Activated T-cell treated with anti-CD3 and anti-CD28 coated beads, Interleukin-2, amount 50 U/mL, for 4 hours (primary cell): ENCODE measurements around the gene CD248. TPM values are rescaled to one million over a fixed set of nuclear protein-coding genes. Genes with fewer than 3 reads are reported as not detected.
"Not testable (repeated sequence)": the region's sequence is repeated elsewhere in the genome, so short reads cannot be mapped to it uniquely, and the experiment has no call there.

Experiments used
- ATAC-seq, 2 donors: fragments of 200-7000 bp; cut with Tn5 transposase; one replicate each; pipeline ENCODE4 v1.10.0; 2021
- DNase-seq: peaks from one replicate; pipeline ENCODE4 v3.0.0-alpha.2; 2020
- H3K27me3 Mint-ChIP-seq: one replicate; pipeline ENCODE4 v1.8.0; 2021; ENCODE audit warnings: low read depth, mixed read lengths
- H3K36me3 Mint-ChIP-seq: one replicate; pipeline ENCODE4 v1.8.0; 2022; ENCODE audit warnings: mixed read lengths; ENCODE audit not compliant: insufficient read depth
- H3K4me1 Mint-ChIP-seq: one replicate; pipeline ENCODE4 v1.8.0; 2021; ENCODE audit warnings: low read depth, mixed read lengths
- H3K4me3 Mint-ChIP-seq: one replicate; pipeline ENCODE4 v1.8.0; 2021; ENCODE audit warnings: mild to moderate bottlenecking, moderate library complexity, mixed read lengths
- H3K9me3 Mint-ChIP-seq: one replicate; pipeline ENCODE4 v1.8.0; 2021; ENCODE audit warnings: mixed read lengths
- total RNA-seq, 3 donors: library from RNA; stranded (reverse); gene quantifications; one replicate each; pipeline ENCODE4 v1.2.1, GENCODE V29; 2021

Gene CD248
- total RNA-seq, 3 donors from 2014 or later, result 0.65 to 1.5 (median 0.82) TPM

DNA sequence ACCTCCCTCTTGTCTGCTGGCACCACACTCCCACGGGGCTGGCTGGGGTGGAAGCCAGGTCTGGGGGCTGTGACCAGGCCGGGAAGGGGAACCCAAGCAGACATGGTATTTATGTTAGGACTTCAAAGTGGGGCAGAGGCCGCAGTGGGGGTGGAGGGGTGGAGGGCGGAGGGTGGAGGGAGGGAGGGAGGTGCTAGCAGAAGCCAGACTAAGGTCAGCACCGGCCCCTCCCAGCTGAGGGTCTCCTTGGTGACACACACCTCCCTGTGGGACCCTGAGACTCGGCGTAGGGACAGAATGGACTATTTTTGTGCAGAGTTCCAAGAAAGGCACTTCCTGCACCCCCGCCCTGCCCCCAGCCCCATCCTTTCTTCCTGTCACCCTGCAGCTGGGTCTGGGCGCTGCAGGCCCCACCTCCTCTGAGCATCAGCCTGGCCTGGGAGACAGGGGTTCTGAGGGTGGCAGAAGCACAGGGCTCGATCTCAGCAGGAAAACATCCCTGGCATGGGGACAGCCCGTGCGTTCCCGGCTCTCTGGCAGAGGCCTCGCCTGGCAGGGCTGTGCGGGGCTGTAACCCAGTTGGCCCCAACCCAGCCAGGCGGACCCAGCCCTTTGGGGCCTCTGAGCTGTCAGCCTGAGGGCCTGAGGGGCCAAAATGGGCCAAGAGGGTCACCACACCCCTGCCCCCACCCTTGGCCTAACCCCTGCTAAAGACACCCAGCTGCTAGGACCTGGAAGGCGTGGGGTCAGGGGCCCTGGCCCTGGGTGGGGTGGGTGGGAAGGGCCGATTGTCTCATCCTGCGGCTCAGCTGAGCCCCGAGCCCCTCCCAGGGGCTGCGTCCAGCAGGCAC is 9.6 kb upstream of the CD248 start:
- DNase-seq (no peak), ATAC-seq (peak; percentile 18 to 21)
- no peaks in the 10 kb centered on the region for H3K27me3 Mint-ChIP-seq
- peaks cover 28% of the 10 kb centered on the region for H3K4me1 Mint-ChIP-seq
- no peaks in the 10 kb centered on the region for H3K36me3 Mint-ChIP-seq
- H3K9me3 Mint-ChIP-seq, result no peaks in the 10 kb centered on the region
- H3K4me3 Mint-ChIP-seq, result no peak overlapping the region

- no peaks in the 10 kb centered on the region for H3K36me3 Mint-ChIP-seq
- no peaks in the 10 kb centered on the region for H3K9me3 Mint-ChIP-seq
- H3K27me3 Mint-ChIP-seq, result no peaks in the 10 kb centered on the region
- H3K4me3 Mint-ChIP-seq, result no peak overlapping the region
- DNase-seq, result no peak
- peaks cover 28% of the 10 kb centered on the region for H3K4me1 Mint-ChIP-seq
- no peak for ATAC-seq
Observed at GRCh38 chr11:66325263-66325671, 8.4 kb upstream of the CD248 start.

- H3K4me3 Mint-ChIP-seq, result no peak overlapping the region
- DNase-seq (no peak), ATAC-seq (no peak)
- no peaks in the 10 kb centered on the region for H3K9me3 Mint-ChIP-seq
- H3K4me1 Mint-ChIP-seq, result peaks cover 32% of the 10 kb centered on the region
- no peaks in the 10 kb centered on the region for H3K36me3 Mint-ChIP-seq
- no peaks in the 10 kb centered on the region for H3K27me3 Mint-ChIP-seq
Observed at GRCh38 chr11:66324664-66325063, 7.8 kb upstream of the CD248 start.

DNA sequence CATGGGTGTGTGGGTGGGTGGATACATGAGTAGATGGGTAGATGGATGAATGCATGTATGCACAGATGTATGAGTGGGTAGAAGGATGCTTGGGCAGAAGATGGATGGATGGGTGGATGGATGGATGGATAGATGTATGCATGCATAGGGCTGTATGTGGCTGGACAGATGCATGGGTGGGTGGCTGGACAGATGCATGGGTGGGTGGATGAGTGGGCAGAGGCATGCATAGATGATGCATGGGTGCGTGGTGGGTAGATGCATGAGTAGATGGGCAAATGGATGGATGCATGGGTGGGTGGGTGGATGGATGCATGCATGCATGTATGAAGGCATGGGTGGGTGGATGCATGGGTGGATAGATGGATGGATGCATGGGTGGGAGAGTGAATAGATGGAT is 6.8 kb upstream of the CD248 start:
- ATAC-seq (no peak), DNase-seq (no peak)
- H3K9me3 Mint-ChIP-seq, result no peaks in the 10 kb centered on the region
- no peaks in the 10 kb centered on the region for H3K36me3 Mint-ChIP-seq
- no peak overlapping the region for H3K4me3 Mint-ChIP-seq
- peaks cover under 1% of the 10 kb centered on the region for H3K27me3 Mint-ChIP-seq
- H3K4me1 Mint-ChIP-seq, result peaks cover 41% of the 10 kb centered on the region

DNA sequence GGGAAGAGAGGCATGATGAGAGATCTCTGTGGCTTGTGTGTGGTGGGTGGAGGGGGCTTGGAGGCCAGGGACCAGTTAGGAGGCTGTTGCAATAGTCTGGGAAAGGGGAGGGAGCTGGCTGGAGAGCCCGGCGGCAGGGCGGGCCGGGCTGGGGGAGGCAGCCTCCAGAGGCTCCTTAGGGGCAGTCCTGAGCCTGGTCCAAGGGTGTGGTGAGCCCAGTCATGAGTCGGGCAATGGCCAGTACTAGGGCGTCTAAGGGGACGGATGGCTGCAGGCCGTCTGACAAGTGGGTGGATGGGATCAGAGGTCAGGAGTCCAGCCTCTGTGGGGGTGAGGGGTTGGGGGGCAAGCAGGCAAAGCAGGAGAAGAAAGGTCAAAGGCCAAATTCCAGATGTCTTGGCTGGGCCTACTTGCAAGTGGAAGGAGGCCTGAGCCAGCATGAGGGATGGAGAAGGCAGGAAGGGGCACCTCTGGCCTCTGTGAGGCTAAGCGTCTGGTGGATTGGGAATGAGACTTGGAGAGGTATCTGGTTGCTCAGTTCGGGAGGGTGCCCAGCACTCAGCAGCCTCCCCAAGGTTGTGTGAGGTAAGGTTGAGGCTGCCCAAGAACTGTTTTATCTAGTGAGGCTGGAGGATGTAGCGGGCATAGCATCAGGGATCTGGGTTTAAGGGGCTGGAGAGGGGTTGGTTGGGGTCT is 6.0 kb upstream of the CD248 start:
- DNase-seq (no peak), ATAC-seq (no peak)
- peaks cover 41% of the 10 kb centered on the region for H3K4me1 Mint-ChIP-seq
- no peak overlapping the region for H3K4me3 Mint-ChIP-seq
- no peaks in the 10 kb centered on the region for H3K9me3 Mint-ChIP-seq
- H3K27me3 Mint-ChIP-seq, result peaks cover 2% of the 10 kb centered on the region
- no peaks in the 10 kb centered on the region for H3K36me3 Mint-ChIP-seq

GRCh38 chr11:66321606-66322005 is 4.8 kb upstream of the CD248 start:
- no peak for ATAC-seq
- H3K27me3 Mint-ChIP-seq, result peaks cover 2% of the 10 kb centered on the region
- H3K36me3 Mint-ChIP-seq, result no peaks in the 10 kb centered on the region
- no peak for DNase-seq
- H3K9me3 Mint-ChIP-seq, result no peaks in the 10 kb centered on the region
- H3K4me3 Mint-ChIP-seq, result no peak overlapping the region
- H3K4me1 Mint-ChIP-seq, result peaks cover 39% of the 10 kb centered on the region

DNA sequence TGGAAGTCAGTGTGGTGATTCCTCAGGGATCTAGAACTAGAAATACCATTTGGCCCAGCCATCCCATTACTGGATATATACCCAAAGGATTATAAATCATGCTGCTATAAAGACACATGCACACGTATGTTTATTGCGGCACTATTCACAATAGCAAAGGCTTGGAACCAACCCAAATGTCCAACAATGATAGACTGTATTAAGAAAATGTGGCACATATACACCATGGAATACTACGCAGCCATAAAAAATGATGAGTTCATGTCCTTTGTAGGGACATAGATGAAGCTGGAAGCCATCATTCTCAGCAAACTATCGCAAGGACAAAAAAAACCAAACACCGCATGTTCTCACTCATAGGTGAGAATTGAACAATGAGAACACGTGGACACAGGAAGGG is 3.9 kb upstream of the CD248 start:
- not testable (repeated sequence) for H3K4me3 Mint-ChIP-seq, H3K27me3 Mint-ChIP-seq
- H3K4me1 Mint-ChIP-seq, result peaks cover 37% of the 10 kb centered on the region

GRCh38 chr11:66320289-66320688 is 3.4 kb upstream of the CD248 start:
- H3K4me3 Mint-ChIP-seq, DNase-seq, H3K36me3 Mint-ChIP-seq, H3K27me3 Mint-ChIP-seq, ATAC-seq, H3K9me3 Mint-ChIP-seq: not testable (repeated sequence)
- H3K4me1 Mint-ChIP-seq, result peaks cover 39% of the 10 kb centered on the region

More for the DNA sequence above, 3.9 kb upstream of the CD248 start:
- H3K9me3 Mint-ChIP-seq, DNase-seq, ATAC-seq, H3K36me3 Mint-ChIP-seq: not testable (repeated sequence)

DNA sequence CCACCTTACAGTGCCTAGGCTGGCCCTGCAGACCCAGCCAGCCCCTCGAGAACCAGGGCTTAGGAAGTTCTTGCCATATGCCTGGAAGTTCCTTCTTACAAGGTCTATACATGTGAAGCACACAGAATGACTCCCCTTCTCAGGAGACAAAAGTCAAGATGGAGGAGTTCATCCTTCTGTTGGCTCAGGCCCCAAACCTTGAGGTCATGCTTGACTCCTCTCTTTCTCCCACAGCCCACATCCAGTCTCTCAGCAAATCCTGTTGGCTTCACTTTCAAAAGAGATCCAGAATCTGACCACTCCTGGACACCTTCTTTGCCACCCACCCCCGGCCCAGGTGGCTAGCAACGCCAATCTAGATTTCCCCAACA is 1.7 kb upstream of the CD248 start:
- no peak for ATAC-seq
- Mint-ChIP-seq H3K36me3 (no peaks in the 10 kb centered on the region), H3K27me3 (peaks cover 2% of the 10 kb centered on the region), H3K4me1 (peaks cover 51% of the 10 kb centered on the region), H3K4me3 (no peak overlapping the region), H3K9me3 (no peaks in the 10 kb centered on the region)
- DNase-seq, result no peak

DNA sequence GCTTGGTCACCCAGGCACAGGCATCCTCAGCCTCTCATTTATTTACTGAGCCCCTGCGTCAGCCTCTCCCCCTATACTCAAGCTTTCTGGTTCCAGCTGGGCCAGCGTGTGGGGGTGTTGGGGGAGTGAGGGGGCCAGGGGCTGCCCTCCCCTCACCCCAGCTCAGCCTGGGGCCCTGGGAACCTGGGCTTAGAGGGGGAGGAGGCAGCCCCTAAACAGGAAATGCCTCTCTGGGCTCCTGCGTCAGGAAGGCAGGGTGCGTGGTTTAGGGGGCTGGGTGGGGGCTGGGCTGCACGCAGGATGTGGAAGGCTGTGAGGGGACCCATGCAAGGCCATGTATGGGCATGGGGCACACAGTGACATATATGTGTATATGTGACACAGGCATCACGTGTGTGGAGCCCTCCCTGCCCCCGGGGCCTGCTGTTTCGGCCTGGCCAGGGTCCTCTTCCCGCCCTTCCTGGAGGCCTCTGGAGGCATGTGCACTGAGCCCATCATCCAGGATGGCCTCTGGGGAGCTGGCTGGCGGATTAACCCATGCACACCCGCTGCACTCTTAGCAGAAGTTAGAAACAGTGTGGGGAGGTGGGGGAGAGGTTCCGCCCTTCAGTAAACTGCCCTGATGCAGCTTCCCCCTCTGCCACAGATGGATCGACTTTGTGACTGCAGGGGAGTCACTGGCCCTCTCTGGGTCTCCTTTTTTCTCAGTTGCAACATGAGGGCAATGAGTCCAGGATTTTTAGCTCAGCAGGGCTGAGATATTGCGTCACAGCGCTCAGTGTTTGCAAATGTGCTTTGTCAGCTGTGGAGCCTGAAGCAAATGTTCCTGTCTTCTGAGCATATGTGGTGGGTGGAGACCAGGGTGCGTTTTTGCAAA is 1.1 kb upstream of the CD248 start:
- Mint-ChIP-seq H3K27me3 (peaks cover 2% of the 10 kb centered on the region), H3K4me1 (peaks cover 55% of the 10 kb centered on the region), H3K36me3 (no peaks in the 10 kb centered on the region), H3K9me3 (no peaks in the 10 kb centered on the region), H3K4me3 (peak overlapping the region; percentile 21)
- ATAC-seq, result peak; percentile 56 to 58
- no peak for DNase-seq

DNA sequence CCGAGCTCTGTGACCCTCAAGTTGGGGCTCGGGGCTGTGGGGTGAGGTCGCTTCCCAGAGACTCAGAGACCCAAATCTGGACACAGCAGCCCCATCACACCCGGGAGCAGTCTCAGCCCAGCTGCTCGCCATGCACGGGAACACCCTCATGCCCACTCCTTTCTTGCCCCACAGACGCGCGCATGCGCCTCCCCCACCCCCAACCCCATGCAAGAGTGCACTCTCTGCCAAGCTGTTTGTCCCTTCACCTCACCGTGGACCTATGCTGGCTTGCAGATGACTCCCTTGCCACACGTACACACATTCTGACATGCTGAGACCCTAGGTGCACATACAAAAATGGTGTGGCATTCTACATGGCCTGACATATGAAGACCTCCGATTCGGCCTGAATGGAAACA is 478 bp upstream of the CD248 start:
- DNase-seq (peak; percentile 28), ATAC-seq (no peak)
- no peaks in the 10 kb centered on the region for H3K36me3 Mint-ChIP-seq
- peak overlapping the region; percentile 47 for H3K4me3 Mint-ChIP-seq
- peaks cover 2% of the 10 kb centered on the region for H3K27me3 Mint-ChIP-seq
- H3K4me1 Mint-ChIP-seq, result peaks cover 57% of the 10 kb centered on the region
- H3K9me3 Mint-ChIP-seq, result no peaks in the 10 kb centered on the region

DNA sequence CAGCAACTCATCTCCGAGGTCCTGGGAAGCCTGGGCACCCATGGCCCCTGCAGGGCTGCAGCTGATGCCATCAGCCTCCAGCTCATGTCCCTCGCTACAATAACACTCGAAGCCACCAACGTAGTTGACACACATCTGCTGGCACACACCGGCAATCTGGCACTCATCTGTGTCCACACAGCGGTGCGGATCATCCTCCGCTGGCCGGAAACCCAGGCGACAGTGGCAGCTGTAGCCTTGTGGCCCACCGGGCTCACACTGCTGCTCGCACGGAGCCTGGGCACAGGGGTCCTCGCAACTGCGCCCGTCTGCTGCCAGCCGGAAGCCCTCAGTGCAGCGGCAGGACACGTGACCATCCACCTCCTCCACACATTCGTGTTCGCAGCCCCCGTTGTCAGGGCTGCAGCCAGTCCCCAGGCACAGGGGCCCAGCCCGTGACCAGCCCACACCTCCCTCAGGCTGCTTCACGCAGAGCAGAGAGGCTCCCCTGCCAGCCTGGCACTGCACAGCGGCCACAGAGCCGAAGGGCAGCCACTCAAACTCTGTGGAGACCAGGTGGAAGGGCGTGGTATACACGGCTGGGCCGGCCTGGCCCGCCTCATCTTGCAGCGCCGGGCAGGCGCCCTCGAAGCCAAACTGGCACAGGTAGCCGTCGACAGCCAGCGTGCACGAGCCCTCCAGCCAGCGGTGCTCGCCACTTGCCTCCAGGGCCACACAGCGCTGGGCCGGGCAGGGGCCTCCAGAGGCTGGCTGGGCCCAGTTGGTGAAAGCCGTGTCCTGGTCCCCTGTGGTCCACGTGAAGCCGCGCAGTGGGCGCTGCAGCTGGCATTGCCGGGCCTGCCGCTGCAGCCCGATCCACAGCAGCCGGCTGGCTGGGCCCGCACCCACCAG is 678 bp downstream of the CD248 start:
- Mint-ChIP-seq H3K27me3 (peaks cover 2% of the 10 kb centered on the region), H3K36me3 (no peaks in the 10 kb centered on the region), H3K4me1 (peaks cover 66% of the 10 kb centered on the region), H3K9me3 (no peaks in the 10 kb centered on the region), H3K4me3 (no peak overlapping the region)
- ATAC-seq, result no peak
- no peak for DNase-seq

DNA sequence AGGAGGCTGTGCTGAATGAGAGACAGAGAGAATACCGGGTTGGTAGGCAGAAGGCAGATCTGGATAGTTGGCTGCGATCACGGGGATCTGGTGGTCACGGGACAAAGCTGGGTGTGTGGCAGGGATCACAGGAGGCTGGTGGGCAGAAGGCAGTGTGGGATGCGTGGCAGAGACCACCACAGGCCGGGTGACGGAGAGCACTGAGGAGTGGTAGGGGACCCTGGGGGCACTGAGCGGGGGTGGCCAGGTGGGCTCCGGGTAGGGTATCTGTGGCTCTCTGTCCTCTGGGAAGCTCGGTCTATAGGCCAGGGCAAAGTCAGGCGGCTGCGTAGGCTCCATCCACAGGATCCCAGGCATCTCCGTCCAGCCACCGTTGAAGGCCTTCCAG is 1.4 kb downstream of the CD248 start:
- H3K9me3 Mint-ChIP-seq, result no peaks in the 10 kb centered on the region
- no peak for ATAC-seq
- H3K36me3 Mint-ChIP-seq, result no peaks in the 10 kb centered on the region
- H3K4me3 Mint-ChIP-seq, result no peak overlapping the region
- peaks cover 2% of the 10 kb centered on the region for H3K27me3 Mint-ChIP-seq
- no peak for DNase-seq
- peaks cover 66% of the 10 kb centered on the region for H3K4me1 Mint-ChIP-seq
